Tibial artery (tissue), 4 donors: ENCODE results near the gene RECK.
A peak's percentile ranks its signal among the peaks of the same experiment; 100 is the strongest.

Experiments
- DNase-seq, 2 donors: peaks; one replicate each; pipeline ENCODE4 v3.0.0-alpha.2; 2019
- H3K27ac ChIP-seq, 2 donors: fragments of 200-600 bp; sonication (generic) in 1 of 2; 1 replicate in 1 of 2; 2 replicates in 1 of 2; pipeline ENCODE4 v1.5.1; 2018 to 2019; ENCODE audit warnings: mild to moderate bottlenecking in 1 of 2
- H3K27me3 ChIP-seq, 2 donors: fragments of 200-600 bp; sonication (generic) in 1 of 2; one replicate each; pipeline versions ENCODE4 v1.5.1 to v1.6.0; 2016 to 2019
- H3K36me3 ChIP-seq, 3 donors: fragments of 200-600 bp; sonication (generic) in 2 of 3; one replicate each; pipeline ENCODE4 v1.5.1; 2016 to 2019; ENCODE audit warnings: mild to moderate bottlenecking in 2 of 3
- H3K4me1 ChIP-seq, 4 donors: fragments of 200-600 bp; sonication (generic) in 2 of 4; 1 replicate in 3 of 4; 2 replicates in 1 of 4; pipeline ENCODE4 v1.5.1; 2016 to 2019
- H3K4me3 ChIP-seq, 2 donors: fragments of 200-600 bp; sonication (generic) in 1 of 2; 1 replicate in 1 of 2; 2 replicates in 1 of 2; pipeline ENCODE4 v1.5.1; 2018 to 2019; ENCODE audit warnings: mild to moderate bottlenecking in 2 of 2
- H3K9me3 ChIP-seq, 3 donors: fragments of 200-600 bp; sonication (generic) in 1 of 3; one replicate each; pipeline ENCODE4 v1.5.1; 2016 to 2019
- intact Hi-C: fragments of 100-400 bp; cut with DNase I; formaldehyde crosslinking; loops from one replicate; pipeline ENCODE4 v1.15.0; 2023; ENCODE audit warnings: low total_unique reads
- TF ChIP-seq, protein P1 (sequence below), 2 experiments: fragments of 200-600 bp in 1 of 2; fragments of 450-650 bp in 1 of 2; IDR thresholded peaks; one replicate each; pipeline ENCODE4 v1.5.1; 2017 to 2019; ENCODE audit warnings: antibody characterized with exemption in 2 of 2, mild to moderate bottlenecking in 1 of 2, moderate library complexity in 1 of 2

The RECK gene

DNA sequence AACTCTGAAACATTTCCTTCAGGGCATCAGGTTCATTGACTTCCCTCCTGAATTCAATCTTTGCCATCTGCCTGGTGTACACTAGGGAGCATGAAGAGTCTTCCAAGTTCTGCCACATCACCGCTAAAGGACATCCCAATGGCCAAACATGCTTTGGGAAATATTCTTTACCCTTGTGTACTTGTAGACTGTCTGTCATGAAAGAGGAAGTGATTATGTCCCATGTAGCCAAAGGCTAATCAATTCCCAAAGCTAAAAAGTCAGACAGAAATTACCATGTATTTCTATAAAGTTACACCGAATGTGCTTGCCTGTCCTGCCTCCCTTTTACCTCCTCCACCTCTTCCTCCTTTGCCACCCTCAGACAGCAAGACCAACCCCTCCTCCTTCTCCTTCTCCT is 28.9 kb upstream of the RECK start:
- Histone ChIP-seq H3K27ac (no peak overlapping the region), H3K27me3 (peaks cover 0 to 11% of the 10 kb centered on the region in 2 donors), H3K9me3 (peaks cover 0 to 7% (median 3%) of the 10 kb centered on the region in 3 donors), H3K4me1 (no peaks in the 10 kb centered on the region), H3K36me3 (no peaks in the 10 kb centered on the region), H3K4me3 (no peak overlapping the region)
- TF ChIP-seq, protein P1, sequence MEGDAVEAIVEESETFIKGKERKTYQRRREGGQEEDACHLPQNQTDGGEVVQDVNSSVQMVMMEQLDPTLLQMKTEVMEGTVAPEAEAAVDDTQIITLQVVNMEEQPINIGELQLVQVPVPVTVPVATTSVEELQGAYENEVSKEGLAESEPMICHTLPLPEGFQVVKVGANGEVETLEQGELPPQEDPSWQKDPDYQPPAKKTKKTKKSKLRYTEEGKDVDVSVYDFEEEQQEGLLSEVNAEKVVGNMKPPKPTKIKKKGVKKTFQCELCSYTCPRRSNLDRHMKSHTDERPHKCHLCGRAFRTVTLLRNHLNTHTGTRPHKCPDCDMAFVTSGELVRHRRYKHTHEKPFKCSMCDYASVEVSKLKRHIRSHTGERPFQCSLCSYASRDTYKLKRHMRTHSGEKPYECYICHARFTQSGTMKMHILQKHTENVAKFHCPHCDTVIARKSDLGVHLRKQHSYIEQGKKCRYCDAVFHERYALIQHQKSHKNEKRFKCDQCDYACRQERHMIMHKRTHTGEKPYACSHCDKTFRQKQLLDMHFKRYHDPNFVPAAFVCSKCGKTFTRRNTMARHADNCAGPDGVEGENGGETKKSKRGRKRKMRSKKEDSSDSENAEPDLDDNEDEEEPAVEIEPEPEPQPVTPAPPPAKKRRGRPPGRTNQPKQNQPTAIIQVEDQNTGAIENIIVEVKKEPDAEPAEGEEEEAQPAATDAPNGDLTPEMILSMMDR (IDR thresholded peaks at IDR 0.05), result no peak
- DNase-seq, result no peak
- intact Hi-C loops, result no loop called here

GRCh38 chr9:36008774-36009300 is 27.9 kb upstream of the RECK start:
- no peak overlapping the region for H3K4me3 ChIP-seq
- H3K27me3 ChIP-seq, result peaks cover 0 to 7% of the 10 kb centered on the region in 2 donors
- no peak overlapping the region for H3K27ac ChIP-seq
- peaks cover 0 to 7% (median 3%) of the 10 kb centered on the region in 3 donors for H3K9me3 ChIP-seq
- no peaks in the 10 kb centered on the region for H3K4me1 ChIP-seq
- no peaks in the 10 kb centered on the region for H3K36me3 ChIP-seq
- peak; percentile 50 to 73 for DNase-seq
- TF ChIP-seq, protein P1 (IDR thresholded peaks at IDR 0.05), result peak; percentile 89 to 93
- intact Hi-C loops, result no loop called here

GRCh38 chr9:36011379-36011778 is 25.3 kb upstream of the RECK start:
- no peak overlapping the region for H3K4me3 ChIP-seq
- H3K4me1 ChIP-seq, result no peaks in the 10 kb centered on the region
- peaks cover 0 to 1% of the 10 kb centered on the region in 2 donors for H3K27me3 ChIP-seq
- intact Hi-C loops, result loop anchor here (10.0 kb wide), 1 partner anchor 117 kb away; no protein-coding TSS in a partner anchor
- peaks cover 0 to under 1% (median 0%) of the 10 kb centered on the region in 3 donors for H3K9me3 ChIP-seq
- no peaks in the 10 kb centered on the region for H3K36me3 ChIP-seq
- TF ChIP-seq, protein P1 (IDR thresholded peaks at IDR 0.05), result no peak
- H3K27ac ChIP-seq, result no peak overlapping the region
- DNase-seq, result no peak

- intact Hi-C loops, result loop anchor here (10.0 kb wide), 1 partner anchor 122 kb away; no protein-coding TSS in a partner anchor
- TF ChIP-seq, protein P1 (IDR thresholded peaks at IDR 0.05), result no peak
These were observed 19.4 kb upstream of the RECK start for GRCh38 chr9:36017278-36017677.

DNA sequence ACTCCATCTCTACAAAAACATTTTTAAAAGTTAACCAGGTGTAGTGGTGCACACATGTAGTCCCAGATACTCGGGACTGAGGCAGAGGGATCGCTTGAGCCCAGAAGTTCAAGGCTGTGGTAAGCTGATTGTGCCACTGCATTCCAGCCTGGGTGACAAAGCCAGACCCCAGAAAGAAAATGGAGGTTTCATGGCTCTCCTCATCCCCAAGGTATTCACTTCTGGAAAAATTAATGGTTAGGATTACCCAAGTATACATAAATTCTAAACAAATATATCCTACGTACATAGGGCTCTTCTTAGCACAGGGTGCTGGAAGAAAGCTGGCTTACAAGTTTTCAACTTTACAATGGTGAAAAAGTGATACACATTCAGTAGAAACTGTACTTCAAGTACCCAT is 18.6 kb upstream of the RECK start:
- DNase-seq, result no peak
- Histone ChIP-seq H3K27ac (no peak overlapping the region), H3K9me3 (no peaks in the 10 kb centered on the region), H3K4me1 (no peaks in the 10 kb centered on the region), H3K36me3 (no peaks in the 10 kb centered on the region), H3K4me3 (no peak overlapping the region), H3K27me3 (no peaks in the 10 kb centered on the region)
- intact Hi-C loops, result loop anchor here (10.0 kb wide), 1 partner anchor 123 kb away; no protein-coding TSS in a partner anchor
- TF ChIP-seq, protein P1 (IDR thresholded peaks at IDR 0.05), result no peak

More at GRCh38 chr9:36017278-36017677, 19.4 kb upstream of the RECK start:
- H3K4me1 ChIP-seq, result no peaks in the 10 kb centered on the region
- no peak for DNase-seq
- H3K27me3 ChIP-seq, result no peaks in the 10 kb centered on the region
- H3K4me3 ChIP-seq, result no peak overlapping the region
- H3K27ac ChIP-seq, result no peak overlapping the region
- H3K9me3 ChIP-seq, result no peaks in the 10 kb centered on the region
- H3K36me3 ChIP-seq, result no peaks in the 10 kb centered on the region
